Activated CD4-positive, alpha-beta T cell treated with anti-CD3 and anti-CD28 coated beads for 36 hours (primary cell): ENCODE data around the gene PLEKHF1. TPM values are rescaled to one million over a fixed set of nuclear protein-coding genes. Genes with fewer than 3 reads are reported as not detected.
A peak's percentile ranks its signal among the peaks of the same experiment; 100 is the strongest.

Experiments
- ATAC-seq: fragments of 200-7000 bp; cut with Tn5 transposase; one replicate; pipeline ENCODE4 v1.10.0; 2021; ENCODE audit warnings: mild to moderate bottlenecking, moderate library complexity
- CTCF ChIA-PET: fragments of 350-600 bp; sonication (Branson Sonifier 250); formaldehyde crosslinking; loops from one replicate; lab custom pipeline; 2021; ENCODE audit warnings: antibody characterized with exemption; lab: Charles Lee
- POLR2A ChIA-PET: fragments of 350-600 bp; sonication (Branson Sonifier 250); formaldehyde crosslinking; loops from one replicate; lab custom pipeline; 2021; ENCODE audit warnings: antibody characterized with exemption, inconsistent platforms; lab: Charles Lee
- DNase-seq: peaks from one replicate; pipeline ENCODE4 v3.0.0-alpha.2; 2020
- H3K27ac Mint-ChIP-seq: one replicate; pipeline ENCODE4 v1.8.0; 2021; ENCODE audit warnings: mixed read lengths
- H3K27me3 Mint-ChIP-seq: one replicate; pipeline ENCODE4 v1.8.0; 2021; ENCODE audit warnings: mixed read lengths
- H3K36me3 Mint-ChIP-seq: one replicate; pipeline ENCODE4 v1.8.0; 2021; ENCODE audit warnings: low read depth, mixed read lengths
- H3K4me1 Mint-ChIP-seq: one replicate; pipeline ENCODE4 v1.8.0; 2021; ENCODE audit warnings: mixed read lengths
- H3K4me3 Mint-ChIP-seq: one replicate; pipeline ENCODE4 v1.8.0; 2021; ENCODE audit warnings: mild to moderate bottlenecking, moderate library complexity, mixed read lengths
- H3K9me3 Mint-ChIP-seq: one replicate; pipeline ENCODE4 v1.8.0; 2021; ENCODE audit warnings: low read depth, mixed read lengths
- intact Hi-C, 2 experiments: fragments of 100-400 bp; cut with DNase I in 1 of 2; cut with micrococcal nuclease in 1 of 2; formaldehyde crosslinking; loops; one replicate each; pipeline versions ENCODE4 v1.14.2 to v1.15.1; 2022 to 2024; cut with DNase I, micrococcal nuclease
- total RNA-seq, 2 experiments: library from RNA; stranded (reverse); gene quantifications; one replicate each; pipeline ENCODE4 v1.2.3, GENCODE V29; 2021

PLEKHF1 gene
- total RNA-seq, 2 experiments from 2014 or later: 25.4 to 26.6 TPM

DNA sequence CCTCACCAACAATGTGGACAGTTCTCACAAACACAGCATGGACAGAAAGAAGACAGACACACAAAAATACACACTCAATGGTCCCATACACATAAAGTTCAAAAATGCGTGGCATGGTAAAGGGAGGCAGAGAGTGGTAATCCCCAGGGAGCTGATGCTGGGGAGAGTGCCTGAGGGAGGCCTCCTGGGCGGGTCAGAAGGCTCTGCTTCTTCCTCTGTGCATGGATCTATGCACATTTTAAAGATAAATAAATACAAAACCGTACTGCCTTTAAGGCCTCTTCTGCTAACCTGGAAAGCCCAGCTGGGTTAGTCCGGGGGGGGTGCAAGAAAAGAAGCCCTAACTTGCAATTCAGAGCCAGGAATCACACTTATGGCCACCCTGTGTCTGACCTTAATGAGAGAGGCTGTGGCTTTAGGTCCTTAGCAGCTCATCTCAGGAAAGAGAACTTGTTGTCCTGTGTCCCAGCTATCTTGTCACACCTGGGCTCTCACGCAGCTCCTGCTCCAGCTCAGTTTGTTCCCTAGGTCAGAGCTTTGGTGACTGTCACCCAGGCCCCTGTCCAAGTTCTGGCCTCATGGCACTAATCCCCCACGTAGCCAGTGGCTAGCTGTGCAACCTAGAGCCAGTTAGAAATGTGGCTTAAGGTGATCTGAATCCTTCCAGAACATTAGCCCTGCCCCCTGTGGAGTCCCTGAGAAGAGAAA is 30.7 kb upstream of the PLEKHF1 start:
- no peaks in the 10 kb centered on the region for H3K36me3 Mint-ChIP-seq
- H3K9me3 Mint-ChIP-seq: no peaks in the 10 kb centered on the region

DNA sequence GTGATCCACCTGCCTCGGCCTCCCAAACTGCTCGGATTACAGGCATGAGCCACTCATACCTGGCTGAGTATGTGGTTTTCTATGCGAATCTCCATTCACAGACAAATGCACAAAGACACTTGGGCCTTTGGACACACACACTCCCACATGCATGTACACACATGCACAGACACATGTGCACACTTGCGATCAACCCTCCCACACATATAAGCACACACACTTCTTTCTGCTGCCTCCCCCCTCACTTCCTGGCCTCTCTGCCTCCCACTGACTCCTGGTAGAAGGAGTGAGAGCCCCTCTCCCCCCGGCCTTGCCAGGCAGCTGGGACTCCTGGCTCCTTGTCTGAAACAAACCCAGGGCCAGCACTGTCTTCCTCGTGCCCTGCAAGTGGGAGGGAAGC is 29.3 kb upstream of the PLEKHF1 start:
- Mint-ChIP-seq H3K27ac (no peak overlapping the region), H3K27me3 (no peaks in the 10 kb centered on the region), H3K36me3 (no peaks in the 10 kb centered on the region), H3K4me3 (no peak overlapping the region), H3K4me1 (no peaks in the 10 kb centered on the region), H3K9me3 (no peaks in the 10 kb centered on the region)
- DNase-seq: no peak
- POLR2A ChIA-PET: no interaction called here
- intact Hi-C loops: no loop called here
- ATAC-seq: no peak
- CTCF ChIA-PET: interaction anchor here (3.5 kb wide), 1 partner anchor 25 kb away, joined by 12 read pairs; no protein-coding TSS in a partner anchor

More for the DNA sequence above, 30.7 kb upstream of the PLEKHF1 start:
- no peak for DNase-seq
- intact Hi-C loops: no loop called here
- ATAC-seq: no peak
- H3K4me1 Mint-ChIP-seq: no peaks in the 10 kb centered on the region
- H3K4me3 Mint-ChIP-seq: no peak overlapping the region
- no peaks in the 10 kb centered on the region for H3K27me3 Mint-ChIP-seq
- no peak overlapping the region for H3K27ac Mint-ChIP-seq
- POLR2A ChIA-PET: interaction anchor here (0.8 kb wide), 1 partner anchor 18 kb away, joined by 3 read pairs; no protein-coding TSS in a partner anchor
- CTCF ChIA-PET: interaction anchor here (0.6 to 3.5 kb wide), 4 partner anchors 13 to 175 kb away, joined by 3 to 12 read pairs (median 3); no protein-coding TSS in a partner anchor

DNA sequence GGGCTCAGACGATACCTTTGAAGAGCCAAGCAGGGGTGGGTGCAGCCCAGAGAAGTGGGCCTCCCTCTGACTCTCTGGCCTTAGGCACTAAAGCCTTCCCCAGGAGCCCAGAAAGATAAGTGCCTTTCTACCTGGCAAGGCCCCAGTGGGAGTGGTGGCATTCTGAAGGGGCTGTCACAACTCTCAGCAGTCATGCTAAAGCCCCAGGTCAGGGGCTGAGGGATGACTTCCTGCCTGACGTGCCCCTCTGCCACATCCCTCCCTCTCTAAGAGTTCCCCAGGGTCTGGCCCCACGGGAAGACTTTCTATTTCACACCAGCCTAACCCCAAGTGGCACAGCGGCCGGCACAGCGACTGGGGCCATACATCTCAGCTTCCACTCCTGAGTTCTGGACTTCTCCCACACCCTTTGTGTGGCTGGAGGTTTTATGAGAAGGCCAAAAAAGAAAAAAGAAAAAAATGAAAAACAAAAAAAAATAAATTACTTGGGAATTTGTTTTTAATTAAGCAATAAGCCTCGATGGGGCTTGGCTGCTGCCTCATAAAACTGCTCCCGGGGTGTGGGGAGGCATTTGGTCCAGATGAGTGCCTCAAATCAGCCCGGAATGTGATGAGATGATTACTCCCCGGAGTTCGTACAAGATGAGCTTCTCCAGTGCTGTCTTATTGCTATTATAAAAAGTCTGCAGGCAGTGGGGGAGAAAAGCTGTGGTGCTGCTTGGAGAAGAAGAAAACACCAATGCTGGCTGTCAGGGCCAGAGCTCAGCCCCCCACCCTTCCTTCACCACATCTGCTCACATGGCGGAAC is 28.5 kb upstream of the PLEKHF1 start:
- Mint-ChIP-seq H3K27ac (no peak overlapping the region), H3K27me3 (no peaks in the 10 kb centered on the region), H3K4me3 (no peak overlapping the region), H3K9me3 (no peaks in the 10 kb centered on the region), H3K4me1 (no peaks in the 10 kb centered on the region), H3K36me3 (no peaks in the 10 kb centered on the region)
- DNase-seq (no peak), ATAC-seq (no peak)
- ChIA-PET POLR2A (no interaction called here), CTCF (interaction anchor here (0.8 to 3.5 kb wide), 2 partner anchors 24 to 26 kb away, joined by 3 to 12 read pairs; no protein-coding TSS in a partner anchor)
- intact Hi-C loops: no loop called here

DNA sequence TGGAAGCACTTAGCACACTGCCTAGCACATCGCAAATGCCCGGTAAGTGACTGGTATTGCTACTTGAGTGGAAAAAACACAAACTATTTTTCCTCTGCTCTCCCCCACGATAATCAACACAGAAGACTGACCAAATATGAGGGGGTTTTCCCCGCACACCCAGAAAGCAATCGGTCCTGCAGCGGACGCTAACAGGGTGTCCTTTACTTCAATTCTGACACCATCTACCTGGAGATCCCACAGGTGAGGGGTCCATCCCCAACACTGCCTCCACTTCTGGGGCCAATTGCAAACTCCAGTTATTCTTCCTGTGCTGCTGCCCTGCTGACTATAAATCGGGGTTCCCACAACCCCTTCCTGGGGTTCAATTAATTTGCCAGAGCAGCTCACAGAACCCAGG is 26.2 kb upstream of the PLEKHF1 start:
- intact Hi-C loops: no loop called here
- DNase-seq: no peak
- Mint-ChIP-seq H3K9me3 (no peaks in the 10 kb centered on the region), H3K27me3 (no peaks in the 10 kb centered on the region), H3K36me3 (no peaks in the 10 kb centered on the region), H3K27ac (no peak overlapping the region), H3K4me1 (no peaks in the 10 kb centered on the region), H3K4me3 (no peak overlapping the region)
- ATAC-seq: no peak
- ChIA-PET CTCF (interaction anchor here (1.0 kb wide), 1 partner anchor 77 kb away, joined by 3 read pairs; no protein-coding TSS in a partner anchor), POLR2A (no interaction called here)

DNA sequence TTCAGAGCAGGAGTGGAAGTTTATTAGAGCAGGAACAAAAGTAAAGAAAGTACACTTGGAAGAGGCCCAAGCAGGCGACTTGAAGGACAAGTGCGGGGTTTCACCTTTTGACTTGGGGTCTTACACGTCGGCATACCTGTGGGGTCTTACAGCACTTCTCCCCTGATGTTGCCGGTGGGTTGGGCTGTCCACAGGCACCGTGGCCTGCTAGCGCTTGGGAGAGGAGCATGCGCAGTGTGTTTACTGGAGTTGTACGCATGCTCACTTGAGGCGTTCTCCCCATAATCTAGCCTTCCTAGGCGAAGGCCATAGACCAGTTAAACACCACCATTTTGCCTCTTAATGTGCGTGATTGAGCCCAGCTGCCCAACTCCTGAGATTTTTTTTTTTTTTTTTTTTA is 25.0 kb upstream of the PLEKHF1 start:
- DNase-seq: no peak
- CTCF ChIA-PET: no interaction called here
- POLR2A ChIA-PET: no interaction called here
- Mint-ChIP-seq H3K4me3 (no peak overlapping the region), H3K27me3 (no peaks in the 10 kb centered on the region), H3K36me3 (no peaks in the 10 kb centered on the region), H3K4me1 (peaks cover 4% of the 10 kb centered on the region), H3K27ac (no peak overlapping the region), H3K9me3 (no peaks in the 10 kb centered on the region)
- ATAC-seq: no peak
- intact Hi-C loops: no loop called here

DNA sequence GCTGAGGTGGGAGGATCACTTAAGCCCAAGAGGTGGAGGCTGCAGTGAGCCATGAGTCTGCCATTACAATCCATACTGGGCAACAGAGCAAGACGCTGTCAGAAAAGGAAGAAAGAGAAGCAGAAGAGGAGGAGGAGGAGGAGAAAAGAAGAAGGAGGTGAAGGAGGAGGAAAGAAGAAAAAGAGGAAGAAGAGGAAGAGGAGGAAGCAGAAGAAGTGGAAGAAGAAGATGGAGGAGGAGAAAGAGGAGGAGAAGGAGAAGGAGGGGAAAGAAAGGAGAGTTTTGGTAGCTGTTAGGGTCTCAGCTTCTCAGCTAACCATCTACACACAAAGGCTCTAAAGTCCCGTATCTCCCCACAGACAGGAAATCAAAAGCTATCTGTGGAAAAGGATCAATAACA is 23.7 kb upstream of the PLEKHF1 start:
- intact Hi-C loops: no loop called here
- no peak for DNase-seq
- ChIA-PET CTCF (interaction anchor here (1.3 kb wide), 1 partner anchor 8 kb away, joined by 5 read pairs; no protein-coding TSS in a partner anchor), POLR2A (no interaction called here)
- Mint-ChIP-seq H3K4me3 (no peak overlapping the region), H3K36me3 (no peaks in the 10 kb centered on the region), H3K9me3 (no peaks in the 10 kb centered on the region), H3K27me3 (peaks cover 2% of the 10 kb centered on the region), H3K4me1 (peaks cover 16% of the 10 kb centered on the region), H3K27ac (no peak overlapping the region)
- ATAC-seq: no peak

DNA sequence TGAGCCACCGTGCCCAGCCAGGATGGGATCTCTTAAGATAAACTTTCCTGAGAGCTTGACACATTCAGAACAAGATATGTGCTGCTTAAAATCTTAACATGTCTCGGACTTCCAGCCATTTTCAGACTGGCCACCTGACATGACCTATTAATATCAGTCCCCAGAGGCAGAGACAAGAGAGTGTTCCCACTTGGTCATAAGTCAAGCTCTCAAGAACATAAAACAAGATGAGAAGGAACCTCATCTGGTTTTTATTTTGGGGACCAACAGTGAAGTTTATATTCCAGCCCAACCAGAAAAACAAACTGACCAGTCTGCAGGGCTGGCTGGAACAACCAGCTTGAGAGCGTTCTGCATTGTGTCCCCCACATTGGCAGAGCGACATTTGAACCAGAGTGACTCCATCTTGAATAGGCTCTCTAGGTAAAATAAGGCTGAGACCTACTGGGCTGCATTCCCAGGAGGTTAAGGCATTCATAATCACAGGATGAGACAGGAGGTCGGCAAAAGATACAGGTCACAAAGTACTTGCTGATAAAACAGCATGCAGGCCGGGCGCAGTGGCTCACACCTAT is 21.8 kb upstream of the PLEKHF1 start:
- H3K4me1 Mint-ChIP-seq: peaks cover 16% of the 10 kb centered on the region
- H3K36me3 Mint-ChIP-seq: no peaks in the 10 kb centered on the region
- no peak overlapping the region for H3K27ac Mint-ChIP-seq
- DNase-seq: no peak
- POLR2A ChIA-PET: interaction anchor here (0.7 kb wide), 1 partner anchor 330 kb away, joined by 3 read pairs; no protein-coding TSS in a partner anchor
- CTCF ChIA-PET: no interaction called here
- intact Hi-C loops: no loop called here
- ATAC-seq: no peak
- H3K4me3 Mint-ChIP-seq: no peak overlapping the region
- peaks cover 2% of the 10 kb centered on the region for H3K27me3 Mint-ChIP-seq
- H3K9me3 Mint-ChIP-seq: no peaks in the 10 kb centered on the region

DNA sequence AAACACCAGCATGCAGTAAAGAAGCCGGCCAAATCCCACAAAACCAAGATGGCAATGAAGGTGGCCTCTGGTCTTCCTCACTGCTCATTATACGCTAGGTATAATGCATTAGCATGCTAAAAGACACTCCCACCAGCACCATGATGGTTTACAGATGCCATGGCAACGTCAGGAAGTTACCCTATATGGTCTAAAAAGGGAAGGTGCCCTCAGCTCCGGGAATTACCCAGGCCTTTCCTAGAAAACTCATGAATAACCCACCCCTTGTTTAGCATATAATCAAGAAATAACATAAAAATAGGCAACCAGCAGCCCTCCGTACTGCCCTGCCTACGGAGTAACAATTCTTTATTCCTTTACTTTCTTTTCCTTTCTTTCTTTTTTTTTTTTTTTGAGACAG is 21.1 kb upstream of the PLEKHF1 start:
- DNase-seq (no peak), ATAC-seq (no peak)
- Mint-ChIP-seq H3K9me3 (no peaks in the 10 kb centered on the region), H3K4me1 (peaks cover 16% of the 10 kb centered on the region), H3K27me3 (peaks cover 2% of the 10 kb centered on the region), H3K36me3 (no peaks in the 10 kb centered on the region), H3K4me3 (no peak overlapping the region), H3K27ac (no peak overlapping the region)
- POLR2A ChIA-PET: no interaction called here
- CTCF ChIA-PET: interaction anchor here (1.2 kb wide), 1 partner anchor 17 kb away, joined by 3 read pairs; no protein-coding TSS in a partner anchor
- intact Hi-C loops: no loop called here

DNA sequence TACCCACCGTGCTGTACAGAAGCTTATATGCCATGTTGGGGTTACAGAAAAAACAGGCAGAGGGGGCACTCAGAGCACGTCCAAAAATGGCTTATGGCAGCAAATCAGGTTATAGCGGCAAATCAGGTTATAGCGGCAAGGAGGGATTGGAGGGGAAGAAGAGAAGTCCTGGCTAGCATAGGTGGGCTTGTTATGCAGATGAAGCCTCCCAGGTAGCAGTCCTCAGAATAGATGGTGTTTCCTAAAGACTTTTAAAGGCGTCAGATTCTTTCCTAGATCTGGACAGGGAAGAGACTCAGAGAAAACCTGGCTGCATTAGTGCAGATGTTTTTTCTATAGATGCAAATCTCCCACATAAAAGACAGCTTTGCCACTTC is 19.8 kb upstream of the PLEKHF1 start:
- no peaks in the 10 kb centered on the region for H3K9me3 Mint-ChIP-seq
- CTCF ChIA-PET: interaction anchor here (1.2 kb wide), 1 partner anchor 16 kb away, joined by 3 read pairs; no protein-coding TSS in a partner anchor
- no peak overlapping the region for H3K4me3 Mint-ChIP-seq
- POLR2A ChIA-PET: no interaction called here
- DNase-seq (no peak), ATAC-seq (no peak)
- peaks cover 2% of the 10 kb centered on the region for H3K27me3 Mint-ChIP-seq
- no peaks in the 10 kb centered on the region for H3K36me3 Mint-ChIP-seq
- intact Hi-C loops: no loop called here
- H3K4me1 Mint-ChIP-seq: peaks cover 16% of the 10 kb centered on the region
- H3K27ac Mint-ChIP-seq: no peak overlapping the region

DNA sequence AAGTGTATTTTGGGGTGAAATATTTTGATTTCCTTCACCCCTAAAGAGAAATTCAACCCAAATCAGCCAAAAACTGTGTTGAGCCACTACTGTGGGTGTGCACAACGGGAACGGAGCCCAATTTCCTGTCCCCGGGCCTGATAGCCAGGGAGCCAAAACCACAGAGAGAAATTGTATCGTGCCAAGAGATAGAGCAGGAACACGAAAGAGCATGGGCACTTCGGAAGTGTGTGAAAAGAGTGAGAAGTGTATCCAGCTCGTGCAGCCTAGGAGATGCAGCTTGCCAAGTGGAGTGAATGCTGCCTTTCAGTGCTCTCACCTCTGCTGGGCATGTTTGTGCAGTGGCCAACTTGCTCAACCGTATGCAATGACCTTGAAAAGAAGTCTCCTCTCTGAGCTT is 19.4 kb upstream of the PLEKHF1 start:
- ChIA-PET POLR2A (interaction anchor here (0.6 kb wide), 1 partner anchor 441 kb away, joined by 5 read pairs; no protein-coding TSS in a partner anchor), CTCF (interaction anchor here (0.8 to 1.2 kb wide), 3 partner anchors 10 to 22 kb away, joined by 3 to 4 read pairs (median 3); no protein-coding TSS in a partner anchor)
- ATAC-seq: peak; percentile 44
- Mint-ChIP-seq H3K36me3 (no peaks in the 10 kb centered on the region), H3K27me3 (peaks cover 2% of the 10 kb centered on the region), H3K9me3 (no peaks in the 10 kb centered on the region), H3K27ac (peak overlapping the region; percentile 48), H3K4me1 (peaks cover 16% of the 10 kb centered on the region), H3K4me3 (no peak overlapping the region)
- intact Hi-C loops: no loop called here
- peak; percentile 26 for DNase-seq

DNA sequence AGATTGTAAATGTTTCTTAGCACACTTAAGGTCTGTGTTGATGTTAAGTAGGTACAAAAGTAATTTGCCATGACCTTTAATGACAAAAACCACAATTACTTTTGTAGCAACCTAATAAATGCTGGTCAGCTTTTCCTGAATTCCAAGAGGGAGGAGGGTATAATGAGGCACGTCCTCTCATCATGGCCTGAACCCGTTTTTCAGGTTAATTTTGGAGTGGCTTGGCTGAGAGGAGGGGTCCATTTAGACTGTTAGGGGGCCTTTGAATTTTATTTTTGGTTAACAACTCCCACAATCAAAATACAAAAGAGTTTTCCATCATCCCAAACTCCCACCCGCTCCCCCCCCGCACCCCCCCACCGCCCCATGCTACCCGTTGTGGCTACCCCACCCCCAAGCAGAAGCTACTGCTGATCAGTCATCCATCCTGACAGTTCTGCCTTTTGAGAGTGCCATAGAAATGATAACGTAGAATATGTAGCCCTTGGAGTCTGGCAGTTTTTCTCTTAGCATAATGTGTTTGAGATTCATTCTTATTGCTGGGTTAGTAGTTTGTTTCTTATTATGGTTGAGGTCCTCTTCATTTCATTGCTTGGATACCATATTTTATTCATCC is 14.4 kb upstream of the PLEKHF1 start:
- Mint-ChIP-seq H3K4me1 (peaks cover 8% of the 10 kb centered on the region), H3K27me3 (peaks cover 2% of the 10 kb centered on the region), H3K36me3 (no peaks in the 10 kb centered on the region), H3K4me3 (no peak overlapping the region), H3K27ac (peak overlapping the region; percentile 24), H3K9me3 (peaks cover 2% of the 10 kb centered on the region)
- intact Hi-C loops: no loop called here
- ChIA-PET CTCF (interaction anchor here (0.6 to 0.9 kb wide), 2 partner anchors 40 to 207 kb away, joined by 3 read pairs; no protein-coding TSS in a partner anchor), POLR2A (no interaction called here)
- DNase-seq (no peak), ATAC-seq (no peak)
